H1 (cell line): ENCODE measurements around the gene TRIP11. TPM values are rescaled to one million over a fixed set of nuclear protein-coding genes. Genes with fewer than 3 reads are reported as not detected.
A peak's percentile ranks its signal among the peaks of the same experiment; 100 is the strongest.

ENCODE experiments used
- CTCF ChIA-PET: fragments of 300-600 bp; sonication (Branson Sonifier 250); formaldehyde crosslinking; loops from one replicate; lab custom pipeline; 2021; ENCODE audit not compliant: partially characterized antibody; lab: Charles Lee
- POLR2A ChIA-PET: fragments of 300-600 bp; sonication (Branson Sonifier 250); formaldehyde crosslinking; loops from one replicate; lab custom pipeline; 2021; ENCODE audit warnings: inconsistent platforms; ENCODE audit not compliant: partially characterized antibody; lab: Charles Lee
- DNase-seq, 2 experiments: peaks; one replicate each; pipeline versions ENCODE4 v3.0.0 to v3.0.0-alpha.2; 2010 to 2022; ENCODE audit warnings: low spot score in 2 of 2, low read depth in 1 of 2, mixed read lengths in 1 of 2
- FAIRE-seq: peaks from 2 replicates; lab custom pipeline; 2011; peaks lifted over from hg19 to GRCh38; lab: Jason Lieb, UNC
- H2AFZ ChIP-seq: 2 replicates; pipeline ENCODE4 v1.8.1; 2012; ENCODE audit warnings: low read length, inconsistent platforms
- H2AK5ac ChIP-seq: 2 replicates; pipeline ENCODE4 v1.6.1; 2013; ENCODE audit warnings: low read depth, low read length
- H2BK120ac ChIP-seq: replicated peaks from 2 replicates; pipeline ENCODE3; 2013; ENCODE audit warnings: low read depth, low read length, inconsistent platforms
- H2BK12ac ChIP-seq: 2 replicates; pipeline ENCODE4 v1.6.1; 2013; ENCODE audit warnings: low read depth, low read length
- H2BK15ac ChIP-seq: 2 replicates; pipeline ENCODE4 v1.6.1; 2013; ENCODE audit warnings: low read length
- H2BK20ac ChIP-seq: 2 replicates; pipeline ENCODE4 v1.6.1; 2013; ENCODE audit warnings: low read length
- H2BK5ac ChIP-seq: 2 replicates; pipeline ENCODE4 v1.6.1; 2013; ENCODE audit warnings: low read depth, low read length
- H3K14ac ChIP-seq: 2 replicates; pipeline ENCODE4 v1.6.1; 2013; ENCODE audit warnings: inconsistent platforms; ENCODE audit not compliant: insufficient read length
- H3K18ac ChIP-seq: 2 replicates; pipeline ENCODE4 v1.6.1; 2013; ENCODE audit warnings: low read length; ENCODE audit errors: extremely low read depth
- H3K23ac ChIP-seq: 2 replicates; pipeline ENCODE4 v1.6.1; 2013; ENCODE audit warnings: inconsistent platforms; ENCODE audit not compliant: insufficient read length
- H3K23me2 ChIP-seq: 2 replicates; pipeline ENCODE4 v1.6.1; 2013; ENCODE audit warnings: low read depth, low read length
- H3K27ac ChIP-seq: 2 replicates; pipeline ENCODE4 v1.6.1; 2011; ENCODE audit warnings: low read depth, low read length, inconsistent platforms
- H3K27me3 ChIP-seq, 4 experiments: replicated peaks in 1 of 4; 1 replicate in 1 of 4; 2 replicates in 3 of 4; pipeline versions ENCODE4 v1.6.1 to v1.8.1; 2011 to 2013; ENCODE audit warnings: low read length in 3 of 4, mild to moderate bottlenecking in 3 of 4, inconsistent platforms in 2 of 4, mixed read lengths in 2 of 4, moderate library complexity in 1 of 4; ENCODE audit not compliant: control insufficient read depth in 3 of 4, insufficient read depth in 3 of 4; ENCODE audit errors: extremely low read depth in 1 of 4
- H3K36me3 ChIP-seq, 4 experiments: 2 replicates each; pipeline versions ENCODE4 v1.6.1 to v1.8.1; 2011 to 2013; ENCODE audit warnings: mild to moderate bottlenecking in 4 of 4, low read length in 3 of 4, moderate library complexity in 2 of 4, control low read depth in 1 of 4, inconsistent platforms in 1 of 4; ENCODE audit not compliant: insufficient read depth in 4 of 4, control insufficient read depth in 2 of 4
- H3K4ac ChIP-seq: replicated peaks from 2 replicates; pipeline ENCODE3; 2013; ENCODE audit warnings: low read length, low read depth, mixed read lengths, inconsistent platforms; ENCODE audit not compliant: insufficient read length
- H3K4me1 ChIP-seq, 4 experiments: replicated peaks in 1 of 4; 1 replicate in 1 of 4; 2 replicates in 3 of 4; pipeline versions ENCODE4 v1.6.1 to v1.8.1; 2011 to 2013; ENCODE audit warnings: low read length in 3 of 4, inconsistent platforms in 2 of 4, mixed read lengths in 1 of 4; ENCODE audit not compliant: insufficient read depth in 4 of 4, control insufficient read depth in 3 of 4
- H3K4me2 ChIP-seq, 2 experiments: 2 replicates each; pipeline versions ENCODE4 v1.6.1 to v1.8.1; 2011 to 2013; ENCODE audit warnings: low read depth in 2 of 2, low read length in 2 of 2, control low read depth in 1 of 2, inconsistent platforms in 1 of 2, mild to moderate bottlenecking in 1 of 2; ENCODE audit not compliant: insufficient read depth in 1 of 2
- H3K4me3 ChIP-seq, 4 experiments: fragments of 200-600, 300-600 bp in 1 of 4; sonication (generic), shearing (Covaris generic), sonication (Bioruptor Twin) in 1 of 4; 2 replicates each; pipeline versions ENCODE4 v1.5.1 to v1.8.1; 2011 to 2016; ENCODE audit warnings: low read length in 4 of 4, low read depth in 3 of 4, control low read depth in 2 of 4, inconsistent platforms in 2 of 4, mild to moderate bottlenecking in 2 of 4, mixed read lengths in 1 of 4, moderate library complexity in 1 of 4; ENCODE audit not compliant: insufficient read depth in 2 of 4; ENCODE audit errors: extremely low read depth in 1 of 4
- H3K56ac ChIP-seq: replicated peaks from 2 replicates; pipeline ENCODE3; 2013; ENCODE audit warnings: low read depth, mild to moderate bottlenecking, mixed read lengths, low read length, inconsistent platforms; ENCODE audit not compliant: insufficient read length
- H3K79me1 ChIP-seq: 2 replicates; pipeline ENCODE4 v1.6.1; 2013; ENCODE audit warnings: low read depth, low read length, control low read depth
- H3K79me2 ChIP-seq, 2 experiments: 2 replicates each; pipeline versions ENCODE4 v1.6.1 to v1.8.1; 2012 to 2013; ENCODE audit warnings: low read length in 2 of 2, mild to moderate bottlenecking in 2 of 2, inconsistent platforms in 1 of 2; ENCODE audit not compliant: insufficient read depth in 2 of 2, control insufficient read depth in 1 of 2
- H3K9ac ChIP-seq, 4 experiments: replicated peaks in 1 of 4; 1 replicate in 1 of 4; 2 replicates in 3 of 4; pipeline versions ENCODE4 v1.6.1 to v1.8.1; 2011 to 2013; ENCODE audit warnings: low read depth in 3 of 4, low read length in 3 of 4, control low read depth in 2 of 4, mild to moderate bottlenecking in 2 of 4, moderate library complexity in 2 of 4, inconsistent platforms in 1 of 4; ENCODE audit errors: extremely low read depth in 1 of 4
- H3K9me3 ChIP-seq, 2 experiments: 2 replicates each; pipeline versions ENCODE4 v1.6.1 to v1.8.1; 2012 to 2013; ENCODE audit warnings: mild to moderate bottlenecking in 2 of 2, moderate library complexity in 2 of 2, control low read depth in 1 of 2, inconsistent platforms in 1 of 2, low read depth in 1 of 2, low read length in 1 of 2, mixed read lengths in 1 of 2; ENCODE audit not compliant: insufficient read depth in 2 of 2
- H4K20me1 ChIP-seq, 2 experiments: replicated peaks in 1 of 2; 2 replicates each; pipeline versions ENCODE3 to v1.8.1; 2011 to 2013; ENCODE audit warnings: inconsistent platforms in 2 of 2, low read length in 2 of 2, mild to moderate bottlenecking in 1 of 2; ENCODE audit not compliant: insufficient read depth in 2 of 2, control insufficient read depth in 1 of 2
- H4K5ac ChIP-seq: 2 replicates; pipeline ENCODE4 v1.6.1; 2013; ENCODE audit warnings: low read length, low read depth, mixed read lengths, inconsistent platforms; ENCODE audit not compliant: insufficient read length
- H4K8ac ChIP-seq: 2 replicates; pipeline ENCODE4 v1.8.0; 2013; ENCODE audit warnings: mild to moderate bottlenecking, moderate library complexity, low read length, inconsistent platforms; ENCODE audit not compliant: insufficient read depth; ENCODE audit errors: extremely low read depth
- H4K91ac ChIP-seq: replicated peaks from 2 replicates; pipeline ENCODE3; 2013; ENCODE audit warnings: low read length, mixed read lengths, inconsistent platforms; ENCODE audit not compliant: insufficient read length
- ATF2 ChIP-seq: IDR thresholded peaks from 2 replicates; pipeline ENCODE4 v1.6.1; 2012; ENCODE audit warnings: low read length, inconsistent platforms
- BRCA1 ChIP-seq: IDR thresholded peaks from 2 replicates; pipeline ENCODE4 v1.6.1; 2012; ENCODE audit warnings: low read depth, low read length, improper control_type of control experiment
- CHD2 ChIP-seq: IDR thresholded peaks from 2 replicates; pipeline ENCODE4 v1.6.1; 2012; ENCODE audit warnings: low read length, improper control_type of control experiment
- EZH2 ChIP-seq: fragments of 200-600 bp; sonication (generic); IDR thresholded peaks from 2 replicates; pipeline ENCODE4 v1.7.1; 2012; ENCODE audit warnings: low read depth, mild to moderate bottlenecking, moderate library complexity, low read length, inconsistent platforms; ENCODE audit not compliant: severe bottlenecking
- SIN3A ChIP-seq, 2 experiments: IDR thresholded peaks in 1 of 2; conservative IDR thresholded peaks in 1 of 2; 2 replicates each; pipeline ENCODE4 v1.6.1; 2011 to 2012; ENCODE audit warnings: low read length in 2 of 2, improper control_type of control experiment in 1 of 2, low read depth in 1 of 2, mild to moderate bottlenecking in 1 of 2
- SP1 ChIP-seq: IDR thresholded peaks from 2 replicates; pipeline ENCODE4 v1.6.1; 2011; ENCODE audit warnings: low read depth, low read length
- SP4 ChIP-seq: IDR thresholded peaks from 2 replicates; pipeline ENCODE4 v1.6.1; 2012; ENCODE audit warnings: low read length, inconsistent platforms
- WGBS, 2 experiments: shearing (Covaris generic) in 1 of 2; methylation state at CpG; one replicate each; pipeline versions ENCODE4 v1.1.6 to v1.1.7; 2013 to 2015; ENCODE audit warnings: low lambda C conversion rate in 2 of 2, mixed read lengths in 2 of 2, inconsistent platforms in 1 of 2, low coverage in 1 of 2, missing lambda C conversion rate in 1 of 2; ENCODE audit not compliant: insufficient replicate concordance in 2 of 2, insufficient coverage in 1 of 2, insufficient read length in 1 of 2; ENCODE audit errors: extremely low coverage in 1 of 2, missing lambda C conversion rate in 1 of 2; 5-methylcytosine and 5-hydroxymethylcytosine counted together
- long read RNA-seq, 2 experiments: library from RNA in 1 of 2; library from capped mRNA in 1 of 2; stranded (forward); transcript quantifications; one replicate each; pipeline ENCODE4 v2.0.0, GENCODE V29; 2021; ENCODE audit warnings: inconsistent platforms in 1 of 2
- polyA minus RNA-seq, 3 experiments: library from RNA; depleted of rRNA, polyadenylated mRNA; stranded (reverse); fragments of >200 nt; gene quantifications; 1 replicate in 2 of 3; 2 replicates in 1 of 3; pipeline ENCODE4 v1.2.3, GENCODE V29; 2011
- polyA plus RNA-seq, 7 experiments: library from polyadenylated mRNA; depleted of rRNA in 3 of 7; stranded (reverse) in 5 of 7; unstranded in 2 of 7; fragments of >200 nt in 5 of 7; fragments of 200-250 nt in 2 of 7; gene quantifications; 1 replicate in 5 of 7; 2 replicates in 1 of 7; 4 replicates in 1 of 7; pipeline versions ENCODE4 v1.2.1 to v1.2.3, GENCODE V29; 2011 to 2013; ENCODE audit warnings: missing spikeins in 2 of 7, mixed read lengths in 2 of 7
- total RNA-seq: library from RNA; stranded (reverse); fragmentation: NEBNext Ultra II Directional; extraction: Animal tissue kit (Norgen Biotek cat#: 25700); gene quantifications from 2 replicates; pipeline ENCODE4 v1.2.1, GENCODE V29; 2021

The TRIP11 gene
- total RNA-seq (30.4 and 32.3 TPM in 2 replicates), polyA plus RNA-seq (2011; rRNA removed) (1.5 and 3.3 TPM in 2 replicates), polyA minus RNA-seq (2011; rRNA and poly(A)+ RNA removed) (54.9 and 75.1 TPM in 2 replicates)
- 3.5 TPM for polyA plus RNA-seq (2011; cell fraction: cytosol; rRNA removed)
- 9.3 TPM for polyA plus RNA-seq (2011; cell fraction: nucleus; rRNA removed)
- polyA plus RNA-seq (2012, experiment 1 of 2) = 9.7 to 12.5 TPM (median 11.2 TPM) in 4 replicates
- polyA plus RNA-seq (2012, experiment 2 of 2) = 1.0 TPM
- 17.0 TPM for polyA plus RNA-seq (2013, experiment 1 of 2)
- polyA plus RNA-seq (2013, experiment 2 of 2) = 17.7 TPM
- 8.7 TPM for polyA minus RNA-seq (2011; cell fraction: cytosol; rRNA and poly(A)+ RNA removed)
- polyA minus RNA-seq (2011; cell fraction: nucleus; rRNA and poly(A)+ RNA removed) = 98.1 TPM
- long read RNA-seq, experiment 1, partial matches to known transcripts = 6 of 14 reads
- long read RNA-seq, experiment 1, other reads (novel, unspliced or antisense) = 8 of 14 reads
- long read RNA-seq, experiment 2, partial matches to known transcripts = 6 of 11 reads
- long read RNA-seq, experiment 2, other reads (novel, unspliced or antisense) = 4 of 11 reads

DNA sequence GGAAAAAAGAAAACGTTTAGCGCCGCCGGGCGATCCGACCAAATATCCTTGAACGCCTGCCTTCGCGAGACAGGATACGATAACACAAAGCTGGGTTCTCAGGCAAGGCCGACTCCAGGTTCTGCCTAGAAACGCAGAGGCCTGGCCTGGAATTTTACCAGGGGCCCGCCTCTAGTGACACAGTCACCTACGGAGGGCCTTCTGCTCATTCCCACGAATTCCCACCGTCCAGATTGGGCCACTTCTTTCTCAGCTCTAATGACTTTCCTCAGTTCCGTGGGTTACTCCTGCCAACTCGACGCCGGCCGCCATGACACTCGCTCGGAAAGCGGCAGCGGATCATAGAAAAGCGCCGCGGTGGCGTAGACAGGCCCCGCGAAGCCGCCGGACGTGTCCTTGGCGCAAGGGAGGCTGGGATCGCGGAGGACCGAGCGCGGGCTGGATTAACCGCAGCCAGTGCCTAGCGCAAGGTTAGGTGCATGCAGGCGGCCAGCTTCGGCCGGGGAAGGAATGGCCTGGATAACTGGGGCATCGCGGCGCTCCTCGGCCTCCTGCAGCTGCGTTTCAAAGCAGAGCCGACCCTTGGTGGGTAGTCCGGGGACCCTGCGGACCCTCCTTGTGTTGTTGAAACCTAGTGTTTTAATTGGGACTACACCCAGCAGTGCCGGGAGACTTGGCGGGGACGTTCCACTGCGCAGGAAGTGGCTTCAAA lies at the start of gene TRIP11:
TSS of gene TRIP11 (minus strand) at position 341 of the 712 bp plus-strand sequence. CDS start 374 bp downstream, outside the sequence.
- Histone ChIP-seq H4K5ac (peak within 1 kb of the TSS; percentile 75), H3K27me3 (no peaks in the 10 kb centered on the region), H3K4ac (peak within 1 kb of the TSS; percentile 27), H2BK5ac (peak within 1 kb of the TSS; percentile 99), H3K14ac (no peak within 1 kb of the TSS), H3K4me2 (peak within 1 kb of the TSS; percentile 77 to 93), H3K9ac (peak within 1 kb of the TSS; percentile 82 to 99 (median 98)), H3K4me1 (peaks cover 0 to 5% (median 3%) of the 10 kb centered on the region in 4 experiments; a peak in 5 of 7 replicates), H2BK120ac (peak within 1 kb of the TSS; percentile 45), H3K4me3 (peak within 1 kb of the TSS; percentile 83 to 98 (median 95)), H3K9me3 (no peaks in the 10 kb centered on the region), H3K27ac (peak within 1 kb of the TSS; percentile 96), H3K23me2 (peaks cover 15% of the 10 kb centered on the region), H3K56ac (peak within 1 kb of the TSS; percentile 93), H2BK12ac (peak within 1 kb of the TSS; percentile 84; the same call in 1 of the 2 replicates), H4K20me1 (peaks cover 2% of the 10 kb centered on the region in 2 experiments), H3K79me2 (peaks cover 22 to 47% of the 10 kb centered on the region in 2 experiments), H2AFZ (peak within 1 kb of the TSS; percentile 91), H4K91ac (peak within 1 kb of the TSS; percentile 46), H2BK15ac (no peak within 1 kb of the TSS), H2AK5ac (peak within 1 kb of the TSS; percentile 88; the same call in 1 of the 2 replicates), H3K18ac (peak within 1 kb of the TSS; percentile 92; the same call in 1 of the 2 replicates), H3K79me1 (peaks cover 3% of the 10 kb centered on the region; the same call in 1 of the 2 replicates), H3K36me3 (no peaks in the 10 kb centered on the region), H2BK20ac (no peak within 1 kb of the TSS), H4K8ac (peak within 1 kb of the TSS; percentile 99; the same call in 1 of the 2 replicates), H3K23ac (no peak within 1 kb of the TSS)
- ChIA-PET POLR2A (interaction anchor here (0.6 to 3.3 kb wide), 17 partner anchors 8 to 83 kb away, joined by 3 to 24 read pairs (median 6); partner anchors contain the start of genes ATXN3, CPSF2 and NDUFB1), CTCF (interaction anchor here (0.5 to 2.1 kb wide), 5 partner anchors 12 to 641 kb away, joined by 3 to 11 read pairs (median 3); partner anchors contain the start of gene ATXN3)
- peak; percentile 74 to 95 for DNase-seq
- FAIRE-seq = no peak
- WGBS, 2 experiments = 3% methylated on average over 55 of the region's 57 CpGs; no CpG with 5 or more reads in 1 of the 2 experiments
- TF ChIP-seq BRCA1 (no peak), SP1 (0 out of 2 replicates have a peak, but pooled peaks have one; percentile 44), SIN3A (conservative IDR thresholded peaks at IDR 0.05 in 1 of 2, IDR thresholded peaks at IDR 0.05 in 1 of 2; ENCODE audit: low read depth in 1 of 2, low read length in 2 of 2) (peak; percentile 44 to 55; a peak in 2 of 4 replicates), EZH2 (no peak), CHD2 (no peak), SP4 (no peak), ATF2 (peak; percentile 41)
